Nephron (organoid): ENCODE data around the gene WBP4.
A peak's percentile ranks its signal among the peaks of the same experiment; 100 is the strongest.

Experiments used
- H3K27ac Mint-ChIP-seq, 3 experiments: 2 replicates each; pipeline ENCODE4 v1.8.0; 2020; ENCODE audit warnings: mixed read lengths in 3 of 3, mild to moderate bottlenecking in 2 of 3, moderate library complexity in 1 of 3
- H3K27me3 Mint-ChIP-seq: 2 replicates; pipeline ENCODE4 v1.8.0; 2021; ENCODE audit warnings: low read depth, mild to moderate bottlenecking, moderate library complexity, mixed read lengths
- H3K36me3 Mint-ChIP-seq: 2 replicates; pipeline ENCODE4 v1.8.0; 2020; ENCODE audit warnings: low read depth, mixed read lengths
- H3K4me1 Mint-ChIP-seq: 2 replicates; pipeline ENCODE4 v1.8.0; 2020; ENCODE audit warnings: mixed read lengths
- H3K4me3 Mint-ChIP-seq, 3 experiments: 2 replicates each; pipeline ENCODE4 v1.8.0; 2020; ENCODE audit warnings: mild to moderate bottlenecking in 3 of 3, mixed read lengths in 3 of 3, moderate library complexity in 2 of 3
- H3K9me3 Mint-ChIP-seq: 2 replicates; pipeline ENCODE4 v1.8.0; 2020; ENCODE audit warnings: mixed read lengths
- CTCF ChIP-seq, 3 experiments: fragments of 200-600 bp; sonication (generic); IDR thresholded peaks; one replicate each; pipeline ENCODE4 v1.5.0; 2021; ENCODE audit warnings: antibody characterized with exemption in 3 of 3; ENCODE audit not compliant: unreplicated experiment in 3 of 3

Gene WBP4, protein sequence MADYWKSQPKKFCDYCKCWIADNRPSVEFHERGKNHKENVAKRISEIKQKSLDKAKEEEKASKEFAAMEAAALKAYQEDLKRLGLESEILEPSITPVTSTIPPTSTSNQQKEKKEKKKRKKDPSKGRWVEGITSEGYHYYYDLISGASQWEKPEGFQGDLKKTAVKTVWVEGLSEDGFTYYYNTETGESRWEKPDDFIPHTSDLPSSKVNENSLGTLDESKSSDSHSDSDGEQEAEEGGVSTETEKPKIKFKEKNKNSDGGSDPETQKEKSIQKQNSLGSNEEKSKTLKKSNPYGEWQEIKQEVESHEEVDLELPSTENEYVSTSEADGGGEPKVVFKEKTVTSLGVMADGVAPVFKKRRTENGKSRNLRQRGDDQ

GRCh38 chr13:41061075-41061913 lies at the start of gene WBP4:
Gene WBP4 (plus strand): TSS chr13:41061509. CDS start chr13:41061674, 165 bp downstream.
- Mint-ChIP-seq H3K36me3 (peaks cover 11% of the 10 kb centered on the region), H3K4me3 (peak within 1 kb of the TSS; percentile 99), H3K27ac (peak within 1 kb of the TSS; percentile 100), H3K27me3 (peaks cover 5% of the 10 kb centered on the region), H3K9me3 (no peaks in the 10 kb centered on the region), H3K4me1 (peaks cover 54% of the 10 kb centered on the region)
- TF ChIP-seq CTCF (IDR thresholded peaks at IDR 0.05; ENCODE audit: unreplicated experiment in 3 of 3) = no peak

- Mint-ChIP-seq H3K4me3 (no peak overlapping the region), H3K9me3 (peaks cover 2% of the 10 kb centered on the region), H3K36me3 (peaks cover 3% of the 10 kb centered on the region), H3K4me1 (no peaks in the 10 kb centered on the region), H3K27me3 (no peaks in the 10 kb centered on the region), H3K27ac (no peak overlapping the region)
- TF ChIP-seq CTCF (IDR thresholded peaks at IDR 0.05; ENCODE audit: unreplicated experiment in 3 of 3) = no peak
These were observed 48.8 kb upstream of the WBP4 start for GRCh38 chr13:41012536-41012935.

DNA sequence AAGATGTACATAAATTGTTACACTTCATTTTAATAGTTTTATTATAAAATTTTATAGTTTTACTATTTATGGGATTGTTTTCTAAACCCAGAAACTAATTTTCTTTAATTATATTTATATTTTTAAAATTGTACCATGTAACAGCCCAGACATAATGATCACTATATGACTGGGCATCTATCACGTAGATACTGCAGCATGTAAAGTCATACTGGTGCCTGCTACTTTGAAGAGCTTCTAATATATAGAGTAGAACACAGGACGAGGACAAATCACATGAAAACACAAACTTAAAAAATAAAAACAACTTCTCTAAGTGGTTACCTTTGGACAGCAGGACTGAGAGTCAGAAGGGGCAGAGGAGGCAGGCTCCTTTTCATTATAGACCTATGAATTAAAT lies 47.5 kb upstream of the WBP4 start:
- H3K36me3 Mint-ChIP-seq = no peaks in the 10 kb centered on the region
- no peaks in the 10 kb centered on the region for H3K9me3 Mint-ChIP-seq
- H3K27me3 Mint-ChIP-seq = no peaks in the 10 kb centered on the region
- TF ChIP-seq CTCF (IDR thresholded peaks at IDR 0.05; ENCODE audit: unreplicated experiment in 3 of 3) = no peak
- no peak overlapping the region for H3K27ac Mint-ChIP-seq
- no peaks in the 10 kb centered on the region for H3K4me1 Mint-ChIP-seq
- H3K4me3 Mint-ChIP-seq = no peak overlapping the region

GRCh38 chr13:41015920-41016319 lies 45.4 kb upstream of the WBP4 start:
- H3K4me1 Mint-ChIP-seq = peaks cover 5% of the 10 kb centered on the region
- no peak overlapping the region for H3K27ac Mint-ChIP-seq
- H3K4me3 Mint-ChIP-seq = no peak overlapping the region
- H3K27me3 Mint-ChIP-seq = no peaks in the 10 kb centered on the region
- TF ChIP-seq CTCF (IDR thresholded peaks at IDR 0.05; ENCODE audit: unreplicated experiment in 3 of 3) = no peak
- H3K36me3 Mint-ChIP-seq = no peaks in the 10 kb centered on the region
- H3K9me3 Mint-ChIP-seq = no peaks in the 10 kb centered on the region

DNA sequence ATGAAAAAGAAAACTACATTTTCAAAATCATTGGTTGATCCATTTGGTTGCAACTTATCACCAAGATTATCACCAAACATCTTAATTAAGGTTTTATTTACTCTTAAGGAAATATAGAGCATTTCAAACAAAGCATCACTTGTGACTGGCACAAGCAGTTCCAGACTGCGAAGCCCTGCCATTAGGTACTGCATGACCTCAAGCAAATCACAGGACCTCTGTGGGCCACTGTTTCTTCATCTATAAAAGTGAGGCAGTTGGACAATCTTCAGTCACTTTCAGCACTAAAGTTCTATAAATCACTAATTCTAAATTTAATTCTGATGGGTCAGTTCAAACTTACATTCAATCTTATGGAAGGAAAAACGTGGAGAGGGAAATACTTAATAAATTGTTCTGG lies 44.1 kb upstream of the WBP4 start:
- Mint-ChIP-seq H3K4me1 (peaks cover 12% of the 10 kb centered on the region), H3K27me3 (no peaks in the 10 kb centered on the region), H3K9me3 (no peaks in the 10 kb centered on the region), H3K36me3 (no peaks in the 10 kb centered on the region), H3K4me3 (peak overlapping the region in 1 of 3 experiments; percentile 22), H3K27ac (peak overlapping the region; percentile 18 to 86 (median 31))
- TF ChIP-seq CTCF (IDR thresholded peaks at IDR 0.05; ENCODE audit: unreplicated experiment in 3 of 3) = no peak
